NCI-H2196 treated with DMSO at 0.1 percent for 48 hours (cell line): ENCODE data around the gene PIGU.

Experiments
- DNase-seq: peaks from one replicate; lab custom pipeline; 2025; ENCODE audit not compliant: unreplicated experiment; lab: John Stamatoyannopoulos, UW

PIGU gene

DNA sequence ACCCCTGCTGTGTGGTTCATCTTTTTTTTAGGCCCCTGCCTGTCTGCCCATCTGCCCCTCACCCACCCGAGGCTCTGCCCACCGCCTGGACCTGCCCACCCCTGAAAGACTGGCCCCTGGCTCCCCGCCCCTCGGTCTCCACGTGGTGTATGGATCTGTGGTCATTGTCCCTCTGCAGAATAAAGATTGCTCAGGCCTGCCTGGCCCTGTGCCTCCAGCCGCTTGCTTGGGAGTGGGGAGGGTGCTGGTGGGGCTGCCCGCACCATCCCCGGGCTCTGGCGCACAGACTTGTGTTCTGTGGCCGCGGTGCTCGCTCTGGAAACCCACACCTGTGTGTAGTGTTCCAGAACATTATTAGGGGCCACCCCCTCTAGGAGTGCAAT is 116.8 kb downstream of the PIGU start:
- DNase-seq: no peak

- no peak for DNase-seq
Measured at GRCh38 chr20:34559311-34560140, 117.4 kb downstream of the PIGU start.

- peak; percentile 75 for DNase-seq
Measured at GRCh38 chr20:34558320-34559218, 118.3 kb downstream of the PIGU start, which contains the start of gene MAP1LC3A. Gene MAP1LC3A, plus strand, starts transcription at chr20:34558718. Its CDS starts 151 bp downstream, at chr20:34558869.

DNA sequence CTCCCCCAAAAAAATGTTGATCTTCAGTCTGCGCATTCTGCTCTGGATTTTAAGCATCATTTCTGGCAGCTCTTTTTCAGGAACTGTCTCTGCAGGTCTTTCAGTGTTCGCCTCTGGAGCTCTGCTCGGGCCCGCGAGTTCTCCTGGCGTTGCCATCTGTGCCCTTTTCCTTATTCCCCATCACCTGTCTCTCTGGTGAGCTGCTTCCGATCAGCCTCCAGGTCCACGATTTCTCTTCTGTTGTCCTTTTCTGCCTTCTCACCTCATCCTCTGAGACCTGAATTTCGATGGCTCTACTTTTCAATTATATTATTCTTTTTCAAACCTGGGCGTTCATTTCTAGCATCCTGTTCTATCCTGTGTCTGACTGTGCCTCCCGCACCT is 119.0 kb downstream of the PIGU start:
- no peak for DNase-seq

DNA sequence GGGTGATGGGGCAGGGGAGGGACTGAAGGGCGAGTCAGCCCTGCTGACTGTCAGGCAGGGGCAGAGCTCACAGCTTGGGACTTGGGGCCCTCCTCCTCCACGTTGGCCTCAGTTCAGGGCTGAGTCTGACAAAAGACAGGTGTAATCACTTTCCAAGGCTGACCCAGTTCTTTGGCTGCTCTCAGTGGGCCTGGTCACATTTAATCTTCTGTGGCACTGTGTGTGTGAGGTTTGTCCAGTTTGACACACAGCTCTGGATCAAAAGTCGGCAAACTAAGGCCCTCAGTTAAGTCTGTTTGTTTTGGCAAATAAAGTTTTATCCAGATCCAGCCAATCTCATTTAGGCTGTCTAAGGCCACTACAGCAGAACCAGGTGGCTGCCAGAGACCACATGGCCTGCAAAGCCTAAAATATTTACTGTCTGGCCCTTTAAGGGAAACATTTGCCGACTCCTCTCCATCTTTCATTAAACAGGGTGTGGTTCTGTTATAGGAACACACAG is 123.5 kb downstream of the PIGU start:
- peak; percentile 29 for DNase-seq

DNA sequence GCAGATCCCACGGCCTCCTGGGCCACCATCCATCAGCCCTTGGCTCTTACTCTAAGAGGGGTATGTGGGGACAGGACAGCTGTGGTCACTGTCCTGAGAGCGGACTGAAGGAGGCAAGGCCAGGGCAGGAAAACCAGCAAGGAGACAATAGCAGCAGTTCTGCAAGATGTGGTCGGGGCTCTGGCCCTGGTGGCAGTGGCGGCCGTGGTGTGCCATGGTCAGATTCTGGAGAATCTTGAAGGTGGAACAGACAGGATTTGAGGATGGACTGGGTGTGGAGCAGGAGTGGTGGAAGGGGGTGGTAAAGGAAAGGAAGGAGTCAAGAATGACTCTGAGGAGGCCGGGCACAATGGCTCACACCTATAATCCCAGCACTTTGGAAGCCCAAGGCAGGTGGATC is 124.3 kb downstream of the PIGU start:
- DNase-seq: no peak

GRCh38 chr20:34549929-34550305 is 127.0 kb downstream of the PIGU start:
- no peak for DNase-seq

DNA sequence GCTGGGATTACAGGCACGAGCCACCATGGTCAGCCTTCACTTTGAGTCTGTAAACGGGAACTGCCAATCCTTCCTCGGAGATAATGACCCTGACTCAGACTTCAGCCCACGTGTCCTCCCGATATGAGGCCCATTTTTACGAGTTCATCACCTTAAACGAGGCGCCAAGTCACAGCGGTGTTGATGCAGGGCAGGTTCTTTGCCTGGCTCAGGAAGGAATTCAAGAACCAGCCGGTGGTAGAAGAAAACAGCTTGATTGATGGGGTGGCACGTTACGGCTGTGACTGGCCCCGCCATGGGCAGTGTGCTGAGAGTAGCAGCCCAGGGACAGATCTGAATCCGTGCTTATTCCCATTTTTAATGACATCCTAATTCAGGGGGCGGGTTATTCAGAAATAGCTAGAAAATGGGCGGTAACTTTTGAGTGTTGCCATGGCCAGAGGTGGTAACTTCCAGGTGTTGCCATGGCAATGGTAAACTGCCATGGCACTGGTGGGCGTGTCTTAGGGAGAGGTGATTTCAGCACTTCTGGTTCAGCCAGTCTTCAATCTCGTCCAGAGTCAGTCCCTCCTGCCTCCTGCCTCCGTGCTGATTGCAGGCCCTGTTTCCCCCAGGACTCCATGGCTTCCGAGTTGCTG is 127.5 kb downstream of the PIGU start:
- peak; percentile 14 for DNase-seq

GRCh38 chr20:34547844-34548613 is 128.9 kb downstream of the PIGU start:
- no peak for DNase-seq

- DNase-seq: peak; percentile 38
Measured at GRCh38 chr20:34546751-34547181, 130.1 kb downstream of the PIGU start.

GRCh38 chr20:34544109-34544796 is 132.6 kb downstream of the PIGU start:
- no peak for DNase-seq

DNA sequence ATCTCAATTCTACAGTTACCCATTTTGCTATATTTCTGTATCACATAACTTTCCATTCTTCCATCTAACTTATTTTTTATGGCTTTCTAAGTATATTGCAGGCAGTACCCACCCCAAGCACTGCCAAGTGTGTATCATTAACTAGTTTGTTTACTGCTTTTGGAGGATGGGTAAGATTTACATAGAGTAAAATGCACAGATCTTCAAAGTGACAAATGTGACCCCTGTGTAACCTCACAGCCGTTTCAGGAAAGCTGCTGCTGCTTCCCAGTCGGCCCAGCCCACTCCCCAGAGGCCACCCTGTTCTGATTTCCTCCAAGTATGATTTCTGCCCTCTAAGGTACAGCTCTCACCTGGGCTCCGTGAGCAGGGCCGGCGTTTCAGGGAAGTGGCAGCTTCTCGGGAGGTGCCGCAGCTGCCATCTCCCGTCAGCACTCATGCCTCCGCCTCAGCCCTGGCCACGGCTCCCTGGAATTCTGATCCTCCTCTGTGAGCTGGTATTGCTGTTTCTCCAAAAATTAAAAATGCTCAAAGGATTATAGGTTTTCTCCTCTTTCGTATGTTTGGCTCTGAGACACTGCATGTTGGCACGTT is 133.3 kb downstream of the PIGU start:
- DNase-seq: no peak

DNA sequence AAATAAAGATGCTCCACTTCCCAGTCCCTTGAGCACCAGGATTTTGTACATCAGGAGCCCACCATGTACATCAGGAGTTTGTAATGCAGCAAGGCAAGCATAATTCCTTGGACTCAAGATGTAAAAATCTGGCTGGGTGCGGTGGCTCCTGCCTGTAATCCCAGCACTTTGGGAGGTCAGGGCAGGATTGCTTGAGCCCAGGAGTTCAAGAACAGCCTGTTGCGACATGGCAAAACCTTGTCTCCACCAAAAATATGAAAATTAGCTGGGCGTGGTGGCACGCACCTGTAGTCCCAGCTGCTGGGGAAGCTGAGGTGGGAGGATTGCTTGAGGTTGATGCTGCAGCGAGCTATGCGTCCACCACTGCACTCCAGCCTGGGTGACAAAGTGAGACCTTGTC is 134.5 kb downstream of the PIGU start:
- no peak for DNase-seq

GRCh38 chr20:34541917-34542316 is 135.0 kb downstream of the PIGU start:
- no peak for DNase-seq

GRCh38 chr20:34541264-34541901 is 135.5 kb downstream of the PIGU start:
- DNase-seq: no peak

DNA sequence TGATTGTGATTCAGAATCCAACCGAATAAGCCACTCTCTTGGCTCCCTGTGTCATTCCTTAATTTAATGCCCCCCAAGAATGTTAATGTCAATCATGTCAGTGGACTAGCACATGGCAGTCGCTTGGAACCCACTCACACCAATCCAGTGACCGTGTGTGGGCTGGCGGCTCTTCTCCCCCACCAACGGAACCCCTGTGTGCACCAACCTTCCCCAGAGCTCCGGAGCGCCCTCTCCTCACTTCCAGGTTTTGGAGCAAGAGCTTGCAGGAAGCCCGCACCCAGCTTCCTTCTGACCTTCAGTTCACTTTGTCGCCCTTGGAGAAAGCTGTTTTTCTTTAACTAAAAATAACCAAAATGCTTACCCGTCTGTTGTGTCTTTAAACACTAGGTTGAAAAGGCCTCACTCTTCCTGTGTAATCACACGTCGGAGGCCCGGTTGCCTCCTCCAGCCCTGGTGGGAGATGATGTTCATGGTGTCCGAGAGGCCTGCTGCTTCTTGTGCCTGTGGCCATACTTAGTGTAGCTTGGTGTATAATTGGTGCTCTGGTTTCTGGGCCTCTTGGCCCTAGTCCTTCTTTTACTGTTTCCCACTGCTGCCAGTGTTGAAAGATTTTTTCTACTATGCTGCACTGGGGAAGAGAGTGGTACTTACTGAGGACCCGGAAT is 136.2 kb downstream of the PIGU start:
- DNase-seq: no peak

DNA sequence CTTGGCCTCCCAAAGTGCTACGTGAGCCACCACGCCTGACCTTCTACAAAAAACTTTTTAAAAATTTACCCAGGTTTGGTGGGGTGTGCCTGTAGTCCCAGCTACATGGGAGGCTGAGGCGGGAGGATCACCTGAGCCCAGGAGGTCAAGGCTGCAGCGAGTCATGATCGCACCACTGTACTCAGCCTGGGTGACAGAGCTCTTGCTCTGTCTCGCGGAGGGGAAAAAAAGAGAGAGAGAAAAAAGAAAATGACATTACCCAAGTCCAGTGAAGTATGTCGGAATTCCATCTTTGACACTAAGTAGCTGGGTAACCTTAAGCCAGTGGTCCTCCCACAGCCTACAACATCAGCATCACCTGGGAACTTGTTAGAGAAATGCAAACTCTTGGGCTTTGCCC is 137.1 kb downstream of the PIGU start:
- no peak for DNase-seq

DNA sequence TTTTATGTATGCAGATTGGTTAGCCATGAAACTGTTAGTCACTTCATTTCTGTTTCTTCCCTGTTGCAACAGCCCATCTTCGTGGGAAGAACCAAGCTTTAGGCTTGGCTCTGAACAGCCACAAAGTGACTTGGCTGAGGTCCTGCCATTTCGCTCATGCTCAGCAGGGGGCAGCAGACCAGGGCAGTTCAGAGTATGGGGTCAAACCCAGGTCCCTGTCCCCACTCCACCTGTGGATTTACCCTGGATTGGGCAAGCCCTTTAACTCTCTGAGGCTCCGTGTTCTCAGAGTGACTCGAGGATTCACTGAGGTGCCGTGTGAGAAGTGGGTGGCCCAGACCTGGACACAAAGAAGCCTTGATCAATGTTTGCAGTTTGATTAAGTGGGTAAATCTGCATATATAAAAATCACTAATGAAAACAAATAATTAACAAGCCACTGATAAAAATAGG is 138.2 kb downstream of the PIGU start:
- peak; percentile 20 for DNase-seq
